SU-DHL-6 (cell line): ENCODE data around the gene CDC42EP5.

Experiments used
- H2AFZ ChIP-seq: fragments of 200-600 bp; sonication (generic); 2 replicates; pipeline ENCODE4 v1.6.1; 2014; ENCODE audit warnings: low read depth, mild to moderate bottlenecking, moderate library complexity, mixed read lengths, antibody characterized with exemption, low read length; ENCODE audit not compliant: severe bottlenecking
- H3F3A ChIP-seq: fragments of 200-600 bp; shearing (Covaris generic); 2 replicates; pipeline ENCODE4 v1.6.0; 2016; ENCODE audit warnings: antibody characterized with exemption, mild to moderate bottlenecking; ENCODE audit not compliant: insufficient read depth
- H3K27ac ChIP-seq: fragments of 200-600 bp; sonication (generic); 2 replicates; pipeline ENCODE4 v1.5.1; 2016; ENCODE audit warnings: low read depth, mild to moderate bottlenecking, low read length, moderate library complexity, mixed read lengths
- H3K27me3 ChIP-seq: fragments of 200-600 bp; sonication (generic), shearing (Covaris generic); 2 replicates; pipeline ENCODE4 v1.6.0; 2014; ENCODE audit warnings: mild to moderate bottlenecking, low read length
- H3K36me3 ChIP-seq: fragments of 200-600 bp; sonication (generic); 2 replicates; pipeline ENCODE4 v1.6.1; 2014; ENCODE audit warnings: mild to moderate bottlenecking, low read length, mixed read lengths
- H3K4me2 ChIP-seq: fragments of 300-600, 200-600 bp; shearing (Covaris generic), sonication (generic); 2 replicates; pipeline ENCODE4 v1.6.0; 2014; ENCODE audit warnings: low read length, low read depth, mild to moderate bottlenecking; ENCODE audit not compliant: poor library complexity, severe bottlenecking
- H3K4me3 ChIP-seq: fragments of 200-600 bp; sonication (generic); 2 replicates; pipeline ENCODE4 v1.5.1; 2014; ENCODE audit warnings: antibody characterized with exemption, low read length, mild to moderate bottlenecking, mixed read lengths; ENCODE audit not compliant: insufficient read depth, poor library complexity, severe bottlenecking
- H3K79me2 ChIP-seq: fragments of 200-600 bp; sonication (generic); 2 replicates; pipeline ENCODE4 v1.6.1; 2014; ENCODE audit warnings: mild to moderate bottlenecking, low read length, moderate library complexity; ENCODE audit not compliant: insufficient read depth
- H3K9ac ChIP-seq: fragments of 200-600 bp; sonication (generic); 2 replicates; pipeline ENCODE4 v1.7.0; 2014; ENCODE audit warnings: mild to moderate bottlenecking, low read length
- H3K9me2 ChIP-seq: fragments of 200-600 bp; sonication (generic); replicated peaks from 2 replicates; pipeline ENCODE4 v1.6.1; 2014; ENCODE audit warnings: low read length; ENCODE audit not compliant: insufficient read depth
- H3K9me3 ChIP-seq: fragments of 200-600 bp; sonication (generic); 2 replicates; pipeline ENCODE4 v1.6.1; 2014; ENCODE audit warnings: low read length, mixed read lengths; ENCODE audit not compliant: insufficient read depth
- H4K20me1 ChIP-seq: fragments of 200-600 bp; sonication (generic); 2 replicates; pipeline ENCODE4 v1.6.1; 2014; ENCODE audit warnings: low read depth, mild to moderate bottlenecking, antibody characterized with exemption, low read length, moderate library complexity, mixed read lengths
- EZH2phosphoT487 ChIP-seq: fragments of 200-600 bp; sonication (generic), shearing (Covaris generic); conservative IDR thresholded peaks from 2 replicates; pipeline ENCODE4 v1.6.1; 2018; ENCODE audit warnings: mild to moderate bottlenecking, antibody characterized with exemption, low read length, moderate library complexity, mixed read lengths
- TF ChIP-seq, protein P1 (sequence below): fragments of 200-600 bp; sonication (generic); IDR thresholded peaks from one replicate; pipeline ENCODE4 v1.5.1; 2017; ENCODE audit warnings: antibody characterized with exemption, mild to moderate bottlenecking, low read length, moderate library complexity; ENCODE audit not compliant: insufficient read depth, poor library complexity, severe bottlenecking

CDC42EP5 gene

DNA sequence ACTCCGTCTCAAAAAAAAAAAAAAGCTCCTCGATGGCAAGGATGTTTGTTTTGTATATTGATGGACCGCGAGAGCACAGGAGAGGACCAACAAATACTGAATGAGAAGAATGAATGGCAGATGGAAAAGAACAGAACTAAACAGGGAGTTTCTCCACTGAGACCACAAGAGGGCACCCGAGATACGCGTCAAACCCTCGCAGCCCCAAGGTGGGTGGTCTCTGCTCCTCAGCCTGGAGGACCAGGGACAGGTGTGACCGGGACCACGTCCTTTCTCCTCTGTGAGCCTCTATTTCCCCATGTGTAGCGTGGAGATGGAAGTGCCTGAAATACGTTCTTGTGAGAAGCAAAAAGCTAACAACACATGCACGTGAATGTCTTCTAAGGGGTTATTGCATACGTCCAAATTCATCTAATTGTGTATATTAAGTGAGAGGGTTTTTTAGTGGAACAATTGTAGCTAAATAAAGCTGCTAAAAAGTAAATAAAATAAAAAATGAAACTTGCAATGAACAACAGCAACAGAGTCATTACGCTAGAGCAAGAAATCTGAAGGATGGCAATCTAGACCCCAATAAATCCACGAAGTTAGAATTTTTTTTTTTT lies 8.3 kb upstream of the CDC42EP5 start:
- TF ChIP-seq, protein P1, sequence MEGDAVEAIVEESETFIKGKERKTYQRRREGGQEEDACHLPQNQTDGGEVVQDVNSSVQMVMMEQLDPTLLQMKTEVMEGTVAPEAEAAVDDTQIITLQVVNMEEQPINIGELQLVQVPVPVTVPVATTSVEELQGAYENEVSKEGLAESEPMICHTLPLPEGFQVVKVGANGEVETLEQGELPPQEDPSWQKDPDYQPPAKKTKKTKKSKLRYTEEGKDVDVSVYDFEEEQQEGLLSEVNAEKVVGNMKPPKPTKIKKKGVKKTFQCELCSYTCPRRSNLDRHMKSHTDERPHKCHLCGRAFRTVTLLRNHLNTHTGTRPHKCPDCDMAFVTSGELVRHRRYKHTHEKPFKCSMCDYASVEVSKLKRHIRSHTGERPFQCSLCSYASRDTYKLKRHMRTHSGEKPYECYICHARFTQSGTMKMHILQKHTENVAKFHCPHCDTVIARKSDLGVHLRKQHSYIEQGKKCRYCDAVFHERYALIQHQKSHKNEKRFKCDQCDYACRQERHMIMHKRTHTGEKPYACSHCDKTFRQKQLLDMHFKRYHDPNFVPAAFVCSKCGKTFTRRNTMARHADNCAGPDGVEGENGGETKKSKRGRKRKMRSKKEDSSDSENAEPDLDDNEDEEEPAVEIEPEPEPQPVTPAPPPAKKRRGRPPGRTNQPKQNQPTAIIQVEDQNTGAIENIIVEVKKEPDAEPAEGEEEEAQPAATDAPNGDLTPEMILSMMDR = peak; percentile 32
- TF ChIP-seq EZH2phosphoT487 = no peak
- Histone ChIP-seq H3K4me2 (no peak overlapping the region), H3K4me3 (no peak overlapping the region), H3K27me3 (no peaks in the 10 kb centered on the region), H2AFZ (no peak overlapping the region), H3K27ac (no peak overlapping the region), H3K9ac (no peak overlapping the region), H3F3A (no peaks in the 10 kb centered on the region), H3K9me3 (no peaks in the 10 kb centered on the region), H3K9me2 (no peaks in the 10 kb centered on the region), H4K20me1 (no peaks in the 10 kb centered on the region), H3K36me3 (no peaks in the 10 kb centered on the region), H3K79me2 (no peaks in the 10 kb centered on the region)

DNA sequence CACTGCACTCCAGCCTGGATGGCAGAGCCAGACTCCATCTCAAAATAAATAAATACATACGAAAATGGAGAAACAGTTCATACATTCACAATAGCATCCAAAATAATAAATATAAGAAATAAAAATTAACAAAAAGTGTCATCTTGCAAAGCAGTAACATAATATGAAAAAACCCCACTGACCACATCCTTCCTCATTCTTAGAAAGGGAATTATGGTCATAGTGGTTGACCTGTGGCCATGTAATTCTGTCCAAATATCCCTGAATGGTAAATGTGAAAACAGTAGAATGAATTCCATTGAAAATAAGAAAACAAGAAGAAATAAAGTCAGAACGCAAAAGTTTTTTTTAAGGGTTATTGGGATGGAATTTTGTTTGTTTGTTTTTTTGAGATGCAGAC lies 7.0 kb upstream of the CDC42EP5 start:
- no peak overlapping the region for H2AFZ ChIP-seq
- no peaks in the 10 kb centered on the region for H3K9me3 ChIP-seq
- no peaks in the 10 kb centered on the region for H3K36me3 ChIP-seq
- H3K9ac ChIP-seq = no peak overlapping the region
- H3K27me3 ChIP-seq = no peaks in the 10 kb centered on the region
- no peak overlapping the region for H3K4me3 ChIP-seq
- H3F3A ChIP-seq = no peaks in the 10 kb centered on the region
- H4K20me1 ChIP-seq = no peaks in the 10 kb centered on the region
- H3K4me2 ChIP-seq = no peak overlapping the region
- no peak for TF ChIP-seq EZH2phosphoT487
- TF ChIP-seq, protein P1 = no peak
- H3K79me2 ChIP-seq = no peaks in the 10 kb centered on the region
- H3K27ac ChIP-seq = no peak overlapping the region
- no peaks in the 10 kb centered on the region for H3K9me2 ChIP-seq

DNA sequence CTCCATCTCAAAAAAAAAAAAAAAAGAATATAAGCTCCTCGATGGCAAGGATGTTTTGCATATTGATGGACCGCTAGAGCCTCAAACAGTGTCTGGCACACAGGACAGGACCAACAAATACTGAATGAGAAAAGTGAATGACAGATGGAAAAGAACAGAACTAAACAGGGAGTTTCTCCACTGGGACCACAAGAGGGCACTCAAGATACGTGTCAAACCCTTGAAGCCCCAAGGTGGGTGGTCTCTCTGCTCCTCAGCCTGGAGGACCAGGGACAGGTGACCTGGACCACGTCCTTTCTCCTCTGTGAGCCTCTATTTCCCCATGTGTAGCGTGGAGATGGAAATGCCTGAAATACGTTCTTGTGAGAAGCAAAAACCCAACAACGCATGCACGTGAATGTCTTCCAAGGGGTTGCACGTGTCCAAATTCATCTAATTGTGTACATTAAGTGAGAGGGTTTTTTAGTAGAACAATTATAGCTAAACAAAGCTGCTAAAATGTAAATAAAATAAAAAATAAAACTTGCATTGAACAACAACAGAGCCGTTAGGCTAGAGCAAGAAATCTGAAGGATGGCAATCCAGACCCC lies 5.7 kb upstream of the CDC42EP5 start:
- H3K27me3 ChIP-seq = no peaks in the 10 kb centered on the region
- no peaks in the 10 kb centered on the region for H3F3A ChIP-seq
- no peaks in the 10 kb centered on the region for H3K36me3 ChIP-seq
- H3K9me3 ChIP-seq = no peaks in the 10 kb centered on the region
- no peak for TF ChIP-seq EZH2phosphoT487
- TF ChIP-seq, protein P1 = peak; percentile 28
- no peak overlapping the region for H2AFZ ChIP-seq
- no peak overlapping the region for H3K27ac ChIP-seq
- H3K4me2 ChIP-seq = no peak overlapping the region
- H3K79me2 ChIP-seq = no peaks in the 10 kb centered on the region
- H3K9me2 ChIP-seq = no peaks in the 10 kb centered on the region
- no peaks in the 10 kb centered on the region for H4K20me1 ChIP-seq
- no peak overlapping the region for H3K9ac ChIP-seq
- H3K4me3 ChIP-seq = no peak overlapping the region
